ENCODE results near the gene MYCN.

The MYCN gene

GRCh38 chr2:15992457-15993231 lies 52.3 kb downstream of the MYCN start:
- in situ Hi-C loops (cut with HindIII; ENCODE audit: low sequenced_read_pairs), result no loop called here

- in situ Hi-C loops (cut with HindIII; ENCODE audit: low sequenced_read_pairs), result no loop called here
These were observed 52.9 kb downstream of the MYCN start for GRCh38 chr2:15993232-15993610.

- in situ Hi-C loops (cut with HindIII; ENCODE audit: low sequenced_read_pairs), result no loop called here
These were observed 53.3 kb downstream of the MYCN start for GRCh38 chr2:15993666-15994065.

GRCh38 chr2:15995603-15996002 lies 55.3 kb downstream of the MYCN start:
- in situ Hi-C loops (cut with HindIII; ENCODE audit: low sequenced_read_pairs), result no loop called here
